Measurements from ENCODE around the gene P3H2.

P3H2 gene

DNA sequence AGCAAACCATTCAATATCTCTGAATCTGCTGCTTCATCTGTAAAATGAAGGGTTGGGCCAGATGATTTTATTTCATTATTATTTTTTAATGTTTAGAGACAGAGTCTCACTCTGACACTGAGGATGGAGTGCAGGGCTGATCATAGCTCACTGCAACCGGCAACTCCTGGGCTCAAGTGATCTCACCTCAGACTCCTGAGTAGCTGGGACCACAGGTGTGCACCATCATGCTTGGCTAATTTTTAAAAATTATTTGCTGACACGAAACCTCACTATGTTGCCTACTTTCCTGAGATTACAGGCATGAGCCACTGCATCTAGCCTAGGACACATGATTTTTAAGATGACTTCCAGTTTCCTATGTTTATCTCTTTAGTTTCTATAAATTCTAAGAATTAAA, 105.8 kb downstream of the P3H2 start:
- no peak for DNase-seq (ENCODE audit: low read depth)

DNA sequence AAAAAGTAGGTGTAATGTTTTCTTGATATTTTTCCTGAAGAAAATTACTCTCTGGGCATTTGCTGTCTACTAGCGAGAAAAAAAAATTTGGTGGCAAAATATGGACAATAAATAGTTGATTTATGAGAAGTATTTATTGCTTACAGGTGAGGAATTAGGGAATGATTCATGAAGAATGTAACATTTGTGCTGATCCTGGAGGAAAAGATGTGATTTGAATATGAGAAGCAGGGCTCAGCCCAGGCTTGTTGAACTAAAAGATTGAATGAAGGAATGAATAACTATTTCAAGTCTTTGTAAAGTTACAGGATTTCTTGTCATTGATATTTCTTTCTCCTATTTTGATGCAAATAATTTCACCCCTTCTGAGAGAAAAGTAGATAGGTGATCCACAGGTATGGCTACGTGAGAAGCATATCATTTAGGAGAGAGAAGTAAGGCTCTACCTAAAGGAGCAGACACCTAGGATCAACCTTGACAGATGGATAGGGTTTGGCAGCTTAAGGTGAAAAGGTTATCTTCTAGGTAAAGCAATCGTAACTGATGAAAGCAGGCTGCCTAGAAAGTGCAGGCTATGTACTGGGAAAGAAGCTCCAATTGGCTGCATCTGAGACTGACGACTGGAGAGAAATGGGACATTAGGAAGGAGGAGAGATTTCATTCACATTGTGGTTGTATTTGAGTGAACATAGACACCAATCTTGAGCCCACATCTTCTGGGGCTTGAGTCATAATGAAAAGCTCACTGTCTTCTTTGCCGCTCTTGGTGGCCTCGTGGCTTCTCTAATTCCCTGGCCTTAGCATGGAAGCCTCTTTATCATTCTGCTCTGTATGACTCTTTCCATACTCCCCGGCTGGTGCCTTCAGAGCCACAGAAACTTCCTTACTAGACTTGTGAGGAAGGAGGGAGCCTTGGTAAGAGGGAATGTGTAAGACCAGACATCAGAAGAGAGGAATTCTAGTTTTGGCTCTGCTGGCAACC, 106.5 kb downstream of the P3H2 start:
- no peak for DNase-seq (ENCODE audit: low read depth)

DNA sequence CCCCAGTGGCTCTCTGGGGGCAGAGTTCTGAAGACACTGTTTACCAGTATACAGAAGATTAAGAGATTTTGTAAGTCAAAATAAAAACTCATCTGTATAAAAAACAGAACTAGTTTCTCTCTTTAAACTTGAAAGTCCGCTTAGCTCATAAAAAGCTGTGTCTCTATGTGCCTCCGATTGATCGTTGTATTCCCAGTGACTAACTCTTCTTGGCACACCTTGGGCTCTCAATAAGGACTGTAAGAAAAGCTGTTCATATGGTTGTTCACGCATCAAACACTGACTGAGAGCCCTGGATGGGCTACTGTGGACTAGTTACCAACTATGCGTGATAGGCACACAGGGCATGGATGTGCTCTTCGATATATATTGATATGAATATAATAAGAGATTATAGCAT, 107.9 kb downstream of the P3H2 start:
- no peak for DNase-seq (ENCODE audit: low read depth)

DNA sequence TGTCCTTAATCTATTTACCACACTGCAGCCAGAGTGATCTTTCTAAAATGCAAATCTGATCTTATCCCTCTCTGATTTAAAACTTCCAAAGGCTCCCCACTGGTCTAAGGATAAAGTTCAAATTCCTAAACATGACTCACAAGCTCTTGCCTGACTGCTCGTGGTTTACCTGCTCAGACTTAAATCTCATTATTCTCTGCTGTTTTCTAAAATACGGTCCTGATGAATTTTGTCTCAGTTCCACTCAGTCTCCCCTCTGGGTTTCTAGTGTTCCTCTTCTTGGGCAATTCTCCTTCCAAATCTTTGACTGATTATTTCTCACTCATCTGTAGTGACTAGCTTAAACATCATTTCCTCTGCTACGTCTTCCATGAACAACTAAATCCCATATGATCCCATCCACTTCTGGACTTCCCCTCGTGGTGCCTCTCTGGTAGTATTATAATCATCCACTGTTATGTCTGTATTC, 108.3 kb downstream of the P3H2 start:
- DNase-seq (ENCODE audit: low read depth): peak; percentile 80

GRCh38 chr3:190010486-190010885, 110.2 kb downstream of the P3H2 start:
- no peak for DNase-seq (ENCODE audit: low read depth)

DNA sequence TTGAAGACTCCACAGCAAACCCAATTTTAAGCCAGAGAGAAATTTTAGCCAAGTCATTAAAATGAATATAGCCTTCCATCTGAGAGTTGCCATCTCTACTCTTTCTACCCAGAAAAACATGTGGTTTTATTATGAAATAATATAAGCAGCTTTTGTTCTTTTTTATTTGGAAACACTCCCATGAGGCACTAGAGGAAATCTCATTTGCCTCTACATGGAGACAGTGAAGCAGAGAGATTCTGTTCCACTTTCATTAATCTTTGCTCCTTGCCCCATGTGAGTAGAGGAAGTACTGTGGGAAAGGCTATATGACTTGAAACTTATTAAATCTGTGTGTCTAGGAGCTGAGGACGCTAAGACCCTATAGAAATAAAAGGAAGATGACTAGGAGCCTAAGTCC, 111.1 kb downstream of the P3H2 start:
- DNase-seq (ENCODE audit: low read depth): no peak

GRCh38 chr3:190008432-190008831, 112.3 kb downstream of the P3H2 start:
- no peak for DNase-seq (ENCODE audit: low read depth)

- no peak for DNase-seq (ENCODE audit: low read depth)
Observed at GRCh38 chr3:190005343-190006113, 115.2 kb downstream of the P3H2 start.

DNA sequence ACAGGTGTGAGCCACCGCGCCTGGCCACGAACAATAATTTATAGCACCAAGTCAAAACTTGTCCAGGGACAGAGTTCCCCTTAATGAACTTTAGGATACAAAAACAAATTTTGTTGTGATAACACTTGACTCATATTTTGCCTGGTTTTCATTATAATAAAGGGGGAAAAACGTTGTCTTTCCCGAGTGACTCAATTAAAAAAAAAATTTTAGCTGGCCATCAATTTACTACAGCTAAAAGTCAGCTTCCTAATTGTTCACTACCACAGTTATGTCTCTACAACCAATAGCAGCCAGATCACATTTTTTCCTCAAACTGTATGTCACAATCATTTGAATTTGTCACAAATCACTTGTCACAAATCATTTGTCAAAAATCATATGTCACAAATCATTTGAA, 116.0 kb downstream of the P3H2 start:
- no peak for DNase-seq (ENCODE audit: low read depth)

GRCh38 chr3:190003681-190004123, 117.0 kb downstream of the P3H2 start:
- DNase-seq (ENCODE audit: low read depth): peak; percentile 74

- DNase-seq (ENCODE audit: low read depth): no peak
Observed at GRCh38 chr3:190003068-190003467, 117.6 kb downstream of the P3H2 start.

- DNase-seq (ENCODE audit: low read depth): no peak
Observed at GRCh38 chr3:190001426-190001825, 119.3 kb downstream of the P3H2 start.

GRCh38 chr3:190000861-190001196, 119.9 kb downstream of the P3H2 start:
- no peak for DNase-seq (ENCODE audit: low read depth)

DNA sequence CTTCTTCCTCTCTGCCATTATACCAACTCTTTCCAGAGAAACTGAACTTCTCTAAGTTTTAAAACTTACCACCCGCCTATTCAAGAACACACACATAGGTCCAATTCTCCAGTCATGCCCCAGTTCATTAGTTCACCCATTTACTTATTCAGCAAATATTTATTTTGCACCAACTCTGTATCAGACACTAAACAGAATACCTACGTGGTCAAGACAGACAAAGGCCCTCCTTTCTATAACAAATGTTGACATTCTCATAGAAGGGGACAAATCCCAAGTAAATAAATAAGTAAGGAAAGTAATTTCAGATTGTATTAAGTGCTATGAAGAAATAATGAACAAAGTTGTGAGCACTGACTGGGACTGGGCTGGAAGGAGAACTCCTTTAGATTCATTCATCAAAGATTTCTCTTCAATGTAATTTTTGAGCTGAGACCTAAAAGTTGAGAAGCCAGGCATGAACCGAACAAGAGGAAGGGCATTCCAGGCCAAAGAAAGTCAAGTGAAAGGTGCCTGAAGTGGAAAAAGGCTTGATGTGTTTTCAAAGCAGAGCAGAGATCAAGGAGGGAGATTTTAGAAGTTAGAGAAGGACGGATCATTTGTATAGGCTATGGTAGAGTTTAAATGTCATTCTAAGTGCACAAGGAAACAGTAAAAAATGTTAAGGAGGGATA, 120.4 kb downstream of the P3H2 start:
- DNase-seq (ENCODE audit: low read depth): no peak

- DNase-seq (ENCODE audit: low read depth): no peak
Observed at GRCh38 chr3:189999718-190000117, 121.0 kb downstream of the P3H2 start.

DNA sequence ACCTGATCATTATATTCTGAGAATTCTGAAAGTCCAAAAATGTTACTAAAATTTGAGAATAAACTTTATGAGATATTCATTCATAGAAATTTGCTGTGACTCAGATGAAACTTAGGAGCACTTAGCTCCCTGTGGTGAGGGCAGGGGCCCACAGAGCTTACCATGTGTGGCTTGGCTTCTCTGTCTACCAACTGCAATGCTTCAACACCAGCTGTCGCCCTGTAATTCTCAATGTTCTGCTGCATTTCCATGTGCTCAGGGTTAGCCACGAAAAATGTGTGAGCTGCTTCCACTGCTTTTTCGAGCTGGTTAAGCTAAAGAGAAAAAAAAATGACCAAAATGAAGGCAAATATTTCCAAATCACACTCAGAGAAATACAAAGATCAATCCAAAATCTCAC, 125.6 kb downstream of the P3H2 start:
- DNase-seq (ENCODE audit: low read depth): peak; percentile 66

DNA sequence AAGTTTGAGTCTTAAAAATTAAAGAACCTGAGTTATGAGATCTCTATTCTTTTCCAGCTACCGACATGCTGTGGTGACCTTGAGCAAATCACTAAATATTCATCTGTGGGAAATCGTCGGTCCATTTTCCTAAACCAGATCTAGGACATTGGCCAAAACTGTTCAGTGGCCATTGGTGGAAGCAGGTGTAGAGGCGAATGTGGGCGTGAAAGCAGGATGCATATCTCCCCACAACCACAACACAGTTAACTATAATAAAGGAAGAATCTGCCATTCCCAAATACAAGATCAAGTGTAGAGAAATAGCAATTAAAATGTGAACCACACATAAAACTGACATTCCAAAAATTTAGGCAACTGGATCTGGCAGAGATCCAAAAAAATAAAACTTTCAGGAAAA, 129.9 kb downstream of the P3H2 start:
- no peak for DNase-seq (ENCODE audit: low read depth)

DNA sequence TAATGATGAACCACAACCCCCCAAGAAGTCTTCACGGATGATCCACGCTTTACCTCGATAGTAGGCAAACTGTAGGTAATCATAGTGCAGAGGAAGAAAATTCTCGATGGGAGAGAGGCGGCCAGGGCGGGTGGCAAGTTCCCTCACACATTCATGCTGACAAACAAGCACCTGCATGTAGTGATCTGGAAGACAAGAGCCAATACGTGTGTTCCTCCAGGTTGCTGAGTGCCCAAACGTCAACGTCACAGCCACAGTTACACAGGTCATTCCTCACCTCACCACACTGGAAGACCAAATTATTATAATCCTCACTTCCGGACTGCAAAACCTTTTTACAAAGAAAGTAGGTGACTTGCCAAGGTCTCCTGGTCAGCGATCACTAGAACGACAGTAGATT, 131.8 kb downstream of the P3H2 start:
- no peak for DNase-seq (ENCODE audit: low read depth)

DNA sequence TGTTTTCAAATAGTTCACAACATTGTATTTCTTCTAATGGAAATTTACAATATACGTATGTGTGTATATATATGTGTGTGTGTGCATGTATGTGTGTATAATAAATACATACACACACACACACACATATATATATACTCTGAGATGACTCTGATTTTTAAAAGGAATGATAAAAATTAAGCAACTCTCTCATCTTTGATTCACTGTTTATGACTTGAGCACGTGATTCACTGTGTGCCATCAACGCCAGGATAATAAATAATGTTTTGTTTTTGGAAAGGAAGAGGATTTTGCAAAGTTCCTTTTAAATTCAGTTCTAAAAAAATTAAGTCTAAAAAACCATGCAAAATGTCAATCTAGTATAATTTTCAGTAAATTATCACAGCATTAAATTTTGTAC, 132.4 kb downstream of the P3H2 start:
- no peak for DNase-seq (ENCODE audit: low read depth)

DNA sequence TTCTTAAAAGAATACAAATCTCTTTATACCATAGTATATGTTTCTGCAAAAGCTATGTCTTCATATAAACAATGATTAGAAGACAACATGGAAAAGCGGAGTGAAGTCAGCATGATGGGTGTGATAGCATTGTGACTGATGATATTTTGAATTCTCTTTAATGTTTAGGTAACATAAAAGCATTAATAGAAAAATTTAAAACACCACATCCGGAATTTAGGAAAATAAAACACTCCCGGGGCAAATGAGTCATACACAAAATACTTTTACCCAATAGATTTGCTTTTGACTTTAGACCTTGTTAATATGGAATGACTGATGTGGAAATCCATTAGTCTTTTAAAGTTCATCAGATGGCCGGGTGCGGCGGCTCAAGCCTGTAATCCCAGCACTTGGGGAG, 134.7 kb downstream of the P3H2 start:
- no peak for DNase-seq (ENCODE audit: low read depth)

GRCh38 chr3:189983612-189984011, 137.1 kb downstream of the P3H2 start:
- no peak for DNase-seq (ENCODE audit: low read depth)

GRCh38 chr3:189982321-189982945, 138.3 kb downstream of the P3H2 start:
- DNase-seq (ENCODE audit: low read depth): peak; percentile 54
